PFSK-1 (cell line): Measurements from ENCODE around the gene LAMA3.

Experiments used
- POLR2AphosphoS5 ChIP-seq: IDR thresholded peaks from 2 replicates; pipeline ENCODE4 v1.6.1; 2012; ENCODE audit warnings: low read depth, mild to moderate bottlenecking, control low read depth, low read length, moderate library complexity
- TAF1 ChIP-seq: IDR thresholded peaks from 2 replicates; pipeline ENCODE4 v1.6.1; 2012; ENCODE audit warnings: low read length, control low read depth, borderline replicate concordance; ENCODE audit not compliant: insufficient read depth
- TF ChIP-seq, protein P1 (sequence below), 2 experiments: IDR thresholded peaks; 2 replicates each; pipeline versions ENCODE4 v1.6.1 to v1.8.0; 2011 to 2012; ENCODE audit warnings: low read depth in 2 of 2, low read length in 2 of 2, control low read depth in 1 of 2, inconsistent platforms in 1 of 2, mild to moderate bottlenecking in 1 of 2, moderate library complexity in 1 of 2; ENCODE audit not compliant: insufficient read depth in 1 of 2

- TF ChIP-seq TAF1: no peak
- no peak for TF ChIP-seq POLR2AphosphoS5
- TF ChIP-seq, protein P1, sequence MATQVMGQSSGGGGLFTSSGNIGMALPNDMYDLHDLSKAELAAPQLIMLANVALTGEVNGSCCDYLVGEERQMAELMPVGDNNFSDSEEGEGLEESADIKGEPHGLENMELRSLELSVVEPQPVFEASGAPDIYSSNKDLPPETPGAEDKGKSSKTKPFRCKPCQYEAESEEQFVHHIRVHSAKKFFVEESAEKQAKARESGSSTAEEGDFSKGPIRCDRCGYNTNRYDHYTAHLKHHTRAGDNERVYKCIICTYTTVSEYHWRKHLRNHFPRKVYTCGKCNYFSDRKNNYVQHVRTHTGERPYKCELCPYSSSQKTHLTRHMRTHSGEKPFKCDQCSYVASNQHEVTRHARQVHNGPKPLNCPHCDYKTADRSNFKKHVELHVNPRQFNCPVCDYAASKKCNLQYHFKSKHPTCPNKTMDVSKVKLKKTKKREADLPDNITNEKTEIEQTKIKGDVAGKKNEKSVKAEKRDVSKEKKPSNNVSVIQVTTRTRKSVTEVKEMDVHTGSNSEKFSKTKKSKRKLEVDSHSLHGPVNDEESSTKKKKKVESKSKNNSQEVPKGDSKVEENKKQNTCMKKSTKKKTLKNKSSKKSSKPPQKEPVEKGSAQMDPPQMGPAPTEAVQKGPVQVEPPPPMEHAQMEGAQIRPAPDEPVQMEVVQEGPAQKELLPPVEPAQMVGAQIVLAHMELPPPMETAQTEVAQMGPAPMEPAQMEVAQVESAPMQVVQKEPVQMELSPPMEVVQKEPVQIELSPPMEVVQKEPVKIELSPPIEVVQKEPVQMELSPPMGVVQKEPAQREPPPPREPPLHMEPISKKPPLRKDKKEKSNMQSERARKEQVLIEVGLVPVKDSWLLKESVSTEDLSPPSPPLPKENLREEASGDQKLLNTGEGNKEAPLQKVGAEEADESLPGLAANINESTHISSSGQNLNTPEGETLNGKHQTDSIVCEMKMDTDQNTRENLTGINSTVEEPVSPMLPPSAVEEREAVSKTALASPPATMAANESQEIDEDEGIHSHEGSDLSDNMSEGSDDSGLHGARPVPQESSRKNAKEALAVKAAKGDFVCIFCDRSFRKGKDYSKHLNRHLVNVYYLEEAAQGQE (IDR thresholded peaks at IDR 0.05; ENCODE audit: insufficient read depth in 1 of 2, low read depth in 2 of 2, low read length in 2 of 2): no peak
Measured at GRCh38 chr18:23652232-23652631, 37.0 kb upstream of the LAMA3 start.
